ENCODE data around the gene DDX54.
"Not testable (repeated sequence)": the region's sequence is repeated elsewhere in the genome, so short reads cannot be mapped to it uniquely, and the experiment has no call there.

DDX54 gene

DNA sequence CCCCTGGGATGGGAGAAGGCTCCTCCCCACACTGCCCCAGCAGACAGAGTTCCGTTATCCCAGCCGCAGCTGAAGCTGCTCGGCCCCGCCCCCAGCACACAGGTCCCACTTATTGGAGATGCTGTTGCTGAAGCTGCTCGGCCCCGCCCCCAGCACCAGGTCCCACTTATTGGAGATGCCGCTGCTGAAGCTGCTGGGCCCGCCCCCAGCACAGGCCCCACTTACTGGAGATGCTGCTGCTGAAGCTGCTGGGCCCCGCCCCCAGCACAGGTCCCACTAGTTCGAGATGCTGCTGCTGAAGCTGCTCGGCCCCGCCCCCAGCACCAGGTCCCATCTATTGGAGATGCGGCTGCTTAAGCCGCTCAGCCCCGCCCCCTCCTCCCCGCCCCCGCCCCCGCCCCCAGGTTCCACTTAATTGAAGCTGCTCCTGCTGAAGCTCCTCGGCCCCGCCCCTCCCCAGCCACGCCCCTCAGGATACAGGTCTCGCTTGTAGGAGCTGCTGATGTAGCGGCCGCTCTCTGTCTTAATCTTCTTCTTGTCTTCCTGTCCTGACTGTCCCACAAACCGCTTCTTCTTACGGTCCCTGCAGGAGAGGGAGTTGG is 23.8 kb downstream of the DDX54 start:
- no peak for FAIRE-seq

DNA sequence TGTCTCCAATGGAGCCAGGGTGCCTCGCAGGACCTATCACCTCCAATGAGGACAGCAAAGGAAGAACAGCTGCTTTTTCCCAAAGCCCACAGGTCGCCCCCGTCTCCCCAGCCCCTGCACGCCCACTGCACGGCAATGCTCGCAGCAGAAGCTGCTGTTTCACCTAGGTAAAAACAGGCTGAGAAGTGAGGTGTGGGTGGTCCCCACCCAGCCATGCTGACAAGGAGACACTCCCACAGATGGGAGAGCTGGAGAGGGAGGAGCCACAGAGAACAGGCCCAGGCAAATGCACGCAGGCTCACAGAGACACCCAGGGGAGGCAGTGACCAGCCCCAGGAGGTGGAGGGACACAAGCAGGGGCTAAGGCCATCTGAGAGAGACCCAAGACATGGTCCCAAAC is 25.3 kb downstream of the DDX54 start:
- no peak for FAIRE-seq

DNA sequence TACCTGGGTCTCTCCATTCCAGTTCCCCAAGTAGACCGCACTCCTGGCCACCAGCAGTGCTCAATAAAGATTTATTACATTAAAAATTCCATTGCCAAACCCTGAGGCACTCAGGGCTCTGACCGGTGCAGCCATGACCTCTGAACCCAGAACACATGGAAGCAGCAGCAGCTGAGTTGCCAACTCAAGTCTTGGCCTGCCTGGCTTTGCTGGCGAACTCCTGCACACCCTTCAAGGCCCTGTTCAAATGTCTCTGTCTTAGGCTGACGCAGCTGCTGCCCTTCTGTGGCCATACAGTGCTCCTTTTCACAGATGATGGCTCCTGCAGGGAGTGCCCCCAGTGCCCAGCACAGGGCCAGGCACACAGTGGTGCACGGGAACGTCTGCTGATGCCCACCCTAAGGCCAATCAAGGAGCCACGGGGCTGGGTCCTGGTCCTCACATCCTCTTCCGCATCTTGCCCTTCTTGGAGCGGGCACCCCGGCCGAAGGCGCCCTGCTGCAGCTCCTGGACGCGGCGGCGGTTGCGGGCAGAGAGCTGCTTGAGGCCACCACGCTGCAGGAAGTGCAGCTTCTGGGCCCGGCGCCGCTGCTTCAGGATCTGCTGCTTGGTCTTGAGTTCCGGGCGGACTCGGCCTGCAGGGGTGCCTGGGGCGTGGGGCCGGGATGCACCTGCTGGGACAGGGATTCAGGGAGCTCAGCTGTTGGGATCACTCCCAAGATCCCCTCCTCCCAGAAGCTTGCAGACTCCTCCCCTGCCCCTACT is 26.7 kb downstream of the DDX54 start:
- no peak for FAIRE-seq

DNA sequence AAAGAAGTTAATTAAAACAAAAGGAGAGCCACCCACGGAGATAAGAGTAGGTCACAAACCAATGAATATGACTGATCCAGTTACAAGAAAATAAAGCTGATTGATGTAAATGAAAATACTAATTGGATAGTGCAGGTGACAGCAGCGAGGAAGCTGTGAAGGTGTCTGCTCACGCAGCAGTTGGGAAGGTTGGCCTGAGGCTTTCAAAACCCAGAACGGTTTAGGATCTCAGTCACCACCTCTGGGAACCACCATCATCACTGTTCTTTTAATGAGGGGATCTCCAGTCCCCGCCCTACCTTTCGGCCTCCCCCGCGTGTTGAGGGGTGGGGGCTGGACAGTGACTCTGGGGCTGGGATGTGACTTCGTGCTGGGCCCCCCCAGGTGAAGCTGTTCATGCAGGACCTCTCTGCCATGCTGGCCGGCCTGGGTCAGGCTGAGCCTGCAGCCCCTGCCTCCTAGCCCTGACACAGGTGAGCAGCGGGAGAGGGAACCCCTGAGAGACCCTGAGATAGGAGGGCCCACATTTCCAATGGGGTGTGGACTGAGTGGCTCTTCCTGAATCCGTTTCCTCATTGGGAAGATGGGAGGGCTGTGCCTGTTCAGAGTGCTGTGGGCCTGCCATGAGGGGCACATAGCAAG is 27.9 kb downstream of the DDX54 start:
- FAIRE-seq, result no peak

DNA sequence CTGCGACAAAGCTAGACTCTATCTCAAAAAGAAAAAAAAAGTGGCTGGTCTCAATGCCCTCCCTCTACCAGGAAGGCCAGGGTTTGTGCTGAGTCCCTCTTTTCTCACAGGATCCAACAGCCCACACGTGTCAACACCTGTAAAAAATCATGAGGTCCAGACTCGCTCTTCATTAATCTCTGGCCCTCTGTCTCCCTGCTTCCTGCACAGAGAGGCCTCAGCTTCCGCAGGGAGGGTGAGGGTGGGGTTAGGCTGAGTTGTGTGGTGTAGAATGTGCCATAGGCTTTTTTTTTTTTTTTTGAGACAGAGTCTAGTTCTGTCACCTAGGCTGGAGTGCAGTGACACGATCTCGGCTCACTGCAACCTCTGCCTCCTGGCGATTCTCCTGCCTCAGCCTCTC is 29.6 kb downstream of the DDX54 start:
- no peak for FAIRE-seq

DNA sequence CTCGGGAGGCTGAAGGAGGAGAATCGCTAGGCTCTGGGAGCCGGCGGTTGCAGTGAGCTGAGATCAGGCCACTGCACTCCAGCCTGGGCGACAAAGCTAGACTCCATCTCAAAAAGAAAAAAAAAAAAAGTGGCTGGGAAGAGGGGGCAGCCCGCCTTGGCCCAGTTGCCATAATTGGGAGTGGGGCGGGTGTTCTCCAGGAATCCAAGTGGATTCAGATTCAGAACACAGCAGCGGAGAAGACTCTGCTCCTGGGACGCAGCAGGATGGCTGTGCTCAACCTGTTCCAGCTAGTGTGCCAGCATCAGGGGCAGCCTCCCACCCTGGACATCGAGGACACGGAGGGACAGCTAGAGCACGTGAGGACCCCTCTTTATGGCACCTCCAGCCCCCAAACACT is 30.2 kb downstream of the DDX54 start:
- no peak for FAIRE-seq

DNA sequence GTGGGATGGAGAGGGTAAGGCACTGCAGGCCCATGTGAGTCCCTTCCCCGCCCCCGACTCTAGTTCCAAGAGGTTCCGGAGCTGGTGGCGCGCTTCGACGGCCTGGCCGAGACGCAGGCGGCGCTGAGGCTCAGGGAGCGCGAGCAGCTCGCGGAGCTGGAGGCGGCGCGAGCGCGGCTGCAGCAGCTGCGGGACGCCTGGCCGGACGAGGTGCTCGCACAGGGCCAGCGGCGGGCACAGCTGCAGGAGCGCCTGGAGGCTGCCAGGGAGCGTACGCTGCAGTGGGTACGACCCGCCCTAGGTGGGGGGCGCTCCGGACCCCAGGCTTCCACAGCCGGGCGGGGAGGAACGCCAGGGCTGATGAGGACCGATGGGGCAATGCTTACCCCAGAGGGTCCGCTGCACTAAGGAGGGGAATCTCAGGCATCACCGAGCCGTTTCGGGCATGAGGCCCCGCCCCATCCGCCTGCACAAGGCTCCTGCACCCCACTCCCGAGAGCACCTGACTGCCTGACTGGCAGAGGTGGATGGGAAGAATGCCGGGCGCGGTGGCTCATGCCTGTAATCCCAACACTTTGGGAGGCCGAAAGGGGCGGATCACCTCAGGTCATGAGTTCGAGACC is 30.8 kb downstream of the DDX54 start:
- FAIRE-seq, result no peak

DNA sequence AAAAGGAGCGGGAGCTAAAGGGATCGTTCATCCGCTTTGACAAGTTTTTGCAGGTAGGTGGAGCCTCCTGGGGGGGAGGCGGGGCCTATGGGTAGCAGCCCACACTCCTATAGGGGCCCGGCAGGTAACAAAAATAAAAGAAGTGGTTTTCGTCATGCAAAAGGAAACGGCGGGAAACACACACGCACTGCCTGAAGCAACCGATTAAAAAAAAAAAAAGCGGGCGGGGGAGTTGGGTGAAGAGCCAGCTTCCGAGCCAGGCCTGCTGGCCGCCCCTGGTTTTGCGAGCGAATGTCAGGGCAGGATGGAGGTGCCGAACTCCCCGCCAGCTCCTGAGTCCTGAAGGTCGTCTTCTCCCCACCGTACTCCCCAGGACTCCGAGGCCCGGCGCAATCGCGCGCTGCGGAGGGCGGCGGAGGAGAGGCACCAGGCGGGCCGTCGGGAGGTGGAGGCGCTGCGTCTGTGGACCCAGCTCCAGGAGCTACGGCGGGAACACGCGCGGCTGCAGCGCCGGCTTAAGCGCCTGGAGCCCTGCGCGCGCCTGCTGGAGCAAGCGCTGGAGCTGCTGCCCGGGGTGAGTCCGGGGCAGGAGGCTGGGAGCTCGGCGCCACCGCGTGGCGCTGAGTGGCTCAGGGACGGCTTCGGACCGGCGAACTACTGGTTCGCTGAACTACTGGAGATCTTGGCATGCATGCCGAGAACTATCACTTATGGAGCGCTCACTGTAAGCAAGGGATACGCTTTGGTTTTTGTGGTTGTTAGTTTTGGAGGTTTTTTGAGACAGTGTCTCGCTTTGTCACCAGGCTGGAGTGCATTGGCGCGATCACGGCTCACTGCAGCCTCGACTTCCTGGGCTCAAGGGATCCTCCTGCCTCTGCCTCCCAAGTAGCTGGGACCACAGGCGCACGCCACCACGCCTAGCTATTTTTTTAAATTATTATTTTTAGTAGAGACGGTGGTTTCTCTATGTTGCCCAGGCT is 32.2 kb downstream of the DDX54 start:
- FAIRE-seq, result no peak

DNA sequence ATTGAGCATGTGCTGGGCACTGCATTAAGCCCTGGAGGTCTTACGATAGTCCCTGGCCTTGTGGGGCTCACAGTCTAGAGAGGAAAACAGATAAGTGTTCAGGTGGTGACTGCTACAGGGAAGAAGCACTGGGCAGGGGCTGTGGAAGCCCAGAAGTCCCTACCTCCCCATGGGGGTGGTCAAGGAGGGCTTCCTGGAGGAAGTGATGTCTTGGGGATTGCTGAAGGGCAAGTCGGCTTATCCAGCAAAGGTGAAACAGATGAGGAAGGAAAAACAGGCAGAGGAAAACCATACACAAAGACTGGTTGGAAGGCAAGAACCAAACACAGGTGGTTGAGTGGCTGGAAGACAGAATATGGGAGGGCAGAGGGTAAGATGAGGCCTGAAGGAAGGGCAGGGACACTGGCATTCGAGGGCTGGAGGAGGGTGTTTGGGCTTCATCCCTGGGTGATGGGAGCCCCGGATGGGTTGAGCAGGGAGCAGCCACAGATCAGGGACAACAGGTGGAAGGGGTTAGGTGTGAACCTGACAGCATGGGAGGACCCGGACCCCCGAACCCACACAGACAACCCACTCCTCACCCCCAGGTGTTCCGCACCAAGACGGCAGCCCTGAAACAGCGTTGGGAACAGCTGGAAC is 33.0 kb downstream of the DDX54 start:
- no peak for FAIRE-seq

DNA sequence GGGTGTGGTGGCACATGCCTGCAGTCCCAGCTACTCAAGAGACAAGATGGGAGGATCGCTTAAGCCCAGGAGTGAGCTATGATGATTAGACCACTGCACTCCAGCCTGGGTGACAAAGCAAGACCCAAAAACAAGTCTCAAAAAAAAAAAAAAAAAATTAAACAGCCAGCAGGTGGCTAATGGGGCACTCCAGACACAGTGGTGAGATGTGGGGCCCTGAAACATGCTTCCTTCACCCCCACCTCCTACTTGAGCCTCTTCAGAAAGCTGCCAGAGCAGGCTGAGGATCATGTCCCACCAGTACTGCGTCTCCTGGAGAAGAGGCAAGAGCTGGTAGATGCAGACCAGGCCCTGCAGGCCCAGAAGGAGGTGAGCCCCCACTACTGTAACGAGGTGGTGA is 33.6 kb downstream of the DDX54 start:
- no peak for FAIRE-seq

DNA sequence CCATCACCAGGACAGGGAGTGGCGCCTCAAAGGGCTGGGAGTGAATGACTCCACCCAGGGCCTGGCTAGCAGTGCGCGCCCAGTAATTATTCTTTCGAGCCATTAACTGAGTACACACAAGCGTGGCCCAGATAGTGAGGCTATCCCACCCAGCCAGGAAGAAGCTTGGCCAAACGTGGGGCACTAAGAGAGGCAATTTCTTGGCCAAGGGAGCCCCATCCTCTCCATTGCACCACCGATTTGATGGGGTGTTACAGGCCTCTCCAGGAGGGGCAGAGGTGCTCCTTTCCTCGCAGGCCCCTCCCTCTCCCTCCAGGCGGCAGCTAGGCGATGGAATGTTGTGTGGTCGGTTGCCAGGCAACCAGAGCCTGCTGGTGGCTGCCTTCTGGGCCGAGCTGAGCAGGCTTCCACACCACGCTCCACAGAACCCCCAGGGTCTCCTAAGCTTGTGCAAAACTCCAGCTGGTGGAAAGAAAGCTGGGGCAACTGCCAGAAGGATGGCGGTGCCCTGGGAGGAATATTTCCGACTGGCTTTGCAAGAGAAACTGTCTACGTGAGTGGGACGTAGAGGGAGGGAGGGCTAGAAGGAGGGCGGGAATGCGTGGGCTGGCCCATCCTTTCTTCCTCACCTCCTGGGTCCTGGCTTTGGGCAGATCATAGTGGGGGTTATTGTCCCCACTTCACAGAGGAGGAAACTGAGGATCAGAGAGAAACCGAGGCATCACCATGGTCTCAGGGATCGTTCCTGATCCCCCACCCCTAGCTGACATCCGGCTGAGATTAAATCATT is 35.7 kb downstream of the DDX54 start, which contains the start of gene CFAP73:
CFAP73 (plus strand) TSS at position 364 of the 790 bp plus-strand sequence; CDS start at position 498, 134 bp downstream.
- FAIRE-seq, result no peak

DNA sequence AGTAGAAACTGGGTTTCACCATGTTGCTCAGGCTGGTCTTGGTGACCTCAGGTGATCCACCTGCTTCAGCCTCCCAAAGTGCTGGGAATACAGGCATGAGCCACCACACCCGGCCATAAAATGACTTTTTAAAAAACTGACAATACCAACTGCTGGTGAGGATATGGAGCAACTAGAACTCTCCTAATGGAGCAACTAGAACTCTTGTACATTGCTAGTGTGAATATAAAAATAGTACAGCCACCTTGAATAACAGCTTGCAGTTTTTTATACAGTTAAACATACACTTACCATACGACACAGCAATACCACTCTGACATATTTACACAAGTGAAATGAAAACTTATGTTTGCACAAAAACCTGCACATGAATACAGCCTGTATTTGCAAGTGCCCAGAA is 38.3 kb downstream of the DDX54 start:
- no peak for FAIRE-seq

DNA sequence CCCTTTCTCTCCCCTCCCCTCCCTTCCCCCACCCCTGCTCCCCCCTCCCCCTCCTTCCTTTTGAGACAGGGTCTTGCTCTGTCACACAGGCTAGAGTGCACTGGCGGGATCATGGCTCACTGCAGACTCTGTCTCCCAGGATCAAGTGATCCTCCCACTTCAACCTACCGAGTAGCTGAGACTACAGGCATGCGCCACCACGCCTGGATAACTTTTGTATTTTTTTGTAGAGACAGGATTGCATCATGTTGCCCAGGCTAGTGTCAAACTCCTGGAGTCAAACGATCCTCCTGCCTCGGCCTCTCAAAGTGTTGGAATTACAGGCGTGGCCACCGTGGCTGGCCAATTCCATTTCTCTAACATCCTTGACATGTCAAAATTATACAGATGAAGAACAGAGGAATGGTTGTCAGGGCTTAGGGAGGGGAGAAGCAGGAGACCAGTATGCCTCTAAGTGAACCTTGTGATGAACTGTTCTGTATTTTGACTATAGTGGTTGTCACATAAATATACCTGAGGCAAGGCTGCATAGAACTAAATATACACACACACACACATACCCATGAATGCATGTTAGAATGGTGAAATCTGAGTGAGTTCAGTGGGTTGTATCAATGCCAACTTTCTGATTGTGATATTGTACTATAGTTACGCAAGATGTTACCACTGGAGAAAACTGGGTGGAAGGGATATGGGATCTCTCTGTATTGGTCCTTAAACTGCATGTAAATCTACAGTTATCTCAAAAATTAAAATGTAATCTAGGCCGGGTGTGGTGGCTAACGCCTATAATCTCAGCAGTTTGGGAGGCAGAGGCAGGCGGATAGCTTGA is 39.3 kb downstream of the DDX54 start:
- no peak for FAIRE-seq

DNA sequence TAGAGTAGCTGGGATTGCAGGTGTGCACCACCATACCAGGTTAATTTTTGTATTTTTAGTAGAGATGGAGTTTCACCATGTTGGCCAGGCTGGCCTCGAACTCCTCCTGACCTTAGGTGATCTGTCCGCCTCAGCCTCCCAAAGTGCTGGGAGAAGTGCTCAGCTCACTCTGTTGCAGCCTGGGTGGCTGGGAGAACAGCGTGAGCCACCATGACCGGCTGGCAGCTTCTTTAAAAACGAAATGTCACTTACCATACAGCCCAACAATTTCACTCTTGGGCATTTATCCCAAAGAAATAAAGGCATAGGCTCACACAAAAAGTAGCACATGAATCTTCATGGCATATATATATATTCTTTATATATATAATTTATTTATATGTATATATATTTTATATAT is 40.5 kb downstream of the DDX54 start:
- no peak for FAIRE-seq

DNA sequence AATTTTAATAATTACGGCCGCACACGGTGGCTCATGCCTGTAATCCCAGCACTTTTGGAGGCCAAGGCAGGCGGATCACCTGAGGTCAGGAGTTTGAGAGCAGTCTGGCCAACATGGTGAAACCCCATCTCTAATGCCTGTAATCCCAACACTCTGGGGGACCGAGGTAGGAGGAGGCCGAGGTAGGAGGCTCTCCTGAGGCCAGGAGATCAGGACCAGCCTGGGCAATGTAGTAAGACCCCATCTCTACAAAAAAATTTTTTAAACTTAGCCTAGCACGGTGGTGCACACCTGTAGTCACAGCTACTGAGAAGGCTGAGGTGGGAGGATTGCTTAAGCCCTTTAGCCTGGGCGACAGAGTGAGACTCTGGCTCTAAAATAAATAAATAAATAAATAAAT is 41.3 kb downstream of the DDX54 start:
- FAIRE-seq, result no peak

DNA sequence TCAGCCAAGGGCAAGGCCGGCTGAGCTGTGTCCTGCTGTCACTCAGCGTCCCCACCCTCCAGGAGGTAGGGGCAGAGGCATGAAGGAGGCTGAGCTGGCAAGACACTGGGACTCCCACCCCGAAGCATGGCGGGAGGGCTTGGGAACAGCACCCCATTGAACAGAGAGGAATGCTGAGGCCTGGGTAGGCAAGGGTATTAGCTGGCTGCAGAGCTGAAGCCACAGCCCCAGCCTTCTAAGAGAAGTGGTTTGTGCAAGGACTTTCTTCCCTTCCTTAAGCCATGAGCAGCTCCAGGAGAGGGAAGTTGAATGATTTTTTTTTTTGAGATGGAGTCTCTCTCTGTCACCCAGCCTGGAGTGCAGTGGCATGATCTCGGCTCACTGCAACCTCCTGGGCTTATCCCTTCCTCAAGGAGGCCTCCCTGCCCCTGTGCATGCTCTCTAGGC is 42.4 kb downstream of the DDX54 start:
- no peak for FAIRE-seq

DNA sequence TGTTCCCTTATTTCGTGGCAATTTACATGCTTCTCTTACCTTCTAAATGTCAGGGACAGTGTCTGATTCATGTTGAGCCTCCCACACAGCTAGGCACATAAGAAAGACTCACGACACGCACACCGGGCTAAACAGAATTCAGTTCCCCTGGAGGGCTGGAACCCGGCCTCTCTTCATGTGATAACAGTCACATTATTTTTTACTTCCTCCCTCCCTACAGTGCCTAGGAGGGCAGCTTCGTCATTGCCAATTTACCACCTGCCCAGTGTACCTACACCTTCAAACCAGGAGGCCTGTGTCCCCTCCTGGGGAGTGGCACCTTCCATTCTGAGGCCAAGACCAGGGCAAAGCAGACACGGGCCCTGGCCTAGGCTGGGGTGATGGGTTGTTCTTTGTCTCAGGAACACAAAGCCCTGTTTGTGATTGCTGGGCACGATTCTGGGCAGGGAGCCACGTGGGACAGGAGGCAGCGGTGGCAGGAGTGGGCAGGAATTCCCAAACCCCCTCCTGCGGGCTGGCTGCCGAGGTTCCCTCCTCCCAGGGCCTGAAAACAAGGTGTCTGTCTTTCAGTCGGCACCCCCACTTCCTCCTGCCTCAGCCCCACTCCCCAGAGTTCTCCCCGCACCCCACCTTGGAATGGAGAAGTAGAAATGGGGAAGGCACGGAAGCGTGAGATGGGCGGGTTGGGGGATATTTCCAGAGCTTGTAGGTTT is 42.9 kb downstream of the DDX54 start:
- FAIRE-seq, result no peak

DNA sequence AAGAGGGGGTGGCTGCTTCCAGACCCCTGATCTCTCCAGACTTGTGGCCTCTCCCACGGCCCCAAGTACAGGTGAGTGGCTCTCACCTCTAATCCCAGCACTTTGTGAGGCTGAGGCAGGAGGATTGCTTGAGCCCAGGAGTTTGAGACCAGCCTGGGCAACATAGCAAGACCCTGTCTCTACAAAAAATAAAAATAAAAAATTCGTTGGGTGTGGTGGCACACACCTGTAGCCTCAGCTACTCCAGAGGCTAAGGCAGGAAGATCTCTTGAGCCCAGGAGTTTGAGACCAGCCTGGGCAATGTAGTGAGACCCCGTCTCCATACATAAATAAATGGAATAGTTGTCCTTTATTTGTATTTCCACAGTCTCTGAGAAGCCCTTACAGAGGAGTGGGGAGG is 43.6 kb downstream of the DDX54 start:
- FAIRE-seq, result not testable (repeated sequence)

DNA sequence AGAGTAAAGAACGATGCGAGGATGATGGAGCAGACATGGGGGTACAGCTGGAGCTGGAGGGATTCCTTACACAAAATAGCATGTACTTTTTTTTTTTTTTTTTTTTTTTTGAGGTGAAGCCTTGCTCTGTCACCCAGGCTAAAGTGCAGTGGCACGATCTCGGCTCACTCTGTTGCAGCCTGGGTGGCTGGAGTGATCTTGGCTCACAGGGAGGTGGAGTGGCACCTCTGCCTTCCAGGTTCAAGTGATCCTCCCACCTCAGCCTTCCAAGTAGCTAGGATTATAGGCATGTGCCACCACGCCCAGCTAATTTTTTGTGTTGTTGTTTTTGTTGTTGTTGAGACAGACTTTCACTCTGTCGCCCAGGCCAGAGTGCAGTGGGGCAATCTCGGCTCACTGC is 44.6 kb downstream of the DDX54 start:
- no peak for FAIRE-seq
